Measurements from ENCODE around the gene TLE7. TPM values are rescaled to one million over a fixed set of nuclear protein-coding genes. Genes with fewer than 3 reads are reported as not detected.

The TLE7 gene
- total and polyA plus RNA-seq, 3 experiments from 2014 or later, result not detected

GRCh38 chr16:71402007-71402406 lies 39.8 kb downstream of the TLE7 start:
- Mint-ChIP-seq H3K4me3 (no peak overlapping the region), H3K27ac (no peak overlapping the region), H3K36me3 (peaks cover 0 to 1% (median 0%) of the 10 kb centered on the region in 3 donors), H3K4me1 (peaks cover 10 to 14% (median 11%) of the 10 kb centered on the region in 3 donors), H3K27me3 (peaks cover 16 to 48% of the 10 kb centered on the region in 2 donors), H3K9me3 (no peaks in the 10 kb centered on the region)
- H3K9me3 ChIP-seq (ENCODE audit: low read length), result no peaks in the 10 kb centered on the region
- H3K4me1 ChIP-seq (ENCODE audit: insufficient read depth, low read length), result no peaks in the 10 kb centered on the region
- CTCF ChIA-PET, result no interaction called here
- H3K36me3 ChIP-seq (ENCODE audit: insufficient read depth, low read length), result no peaks in the 10 kb centered on the region
- no peak overlapping the region for H3K27ac ChIP-seq (ENCODE audit: low read depth, low read length)
- H3K27me3 ChIP-seq (ENCODE audit: insufficient read depth, low read length, poor library complexity, severe bottlenecking), result no peaks in the 10 kb centered on the region
- no peak for DNase-seq
- no peak overlapping the region for H3K4me3 ChIP-seq (ENCODE audit: low read length)
- POLR2A ChIA-PET, result no interaction called here

DNA sequence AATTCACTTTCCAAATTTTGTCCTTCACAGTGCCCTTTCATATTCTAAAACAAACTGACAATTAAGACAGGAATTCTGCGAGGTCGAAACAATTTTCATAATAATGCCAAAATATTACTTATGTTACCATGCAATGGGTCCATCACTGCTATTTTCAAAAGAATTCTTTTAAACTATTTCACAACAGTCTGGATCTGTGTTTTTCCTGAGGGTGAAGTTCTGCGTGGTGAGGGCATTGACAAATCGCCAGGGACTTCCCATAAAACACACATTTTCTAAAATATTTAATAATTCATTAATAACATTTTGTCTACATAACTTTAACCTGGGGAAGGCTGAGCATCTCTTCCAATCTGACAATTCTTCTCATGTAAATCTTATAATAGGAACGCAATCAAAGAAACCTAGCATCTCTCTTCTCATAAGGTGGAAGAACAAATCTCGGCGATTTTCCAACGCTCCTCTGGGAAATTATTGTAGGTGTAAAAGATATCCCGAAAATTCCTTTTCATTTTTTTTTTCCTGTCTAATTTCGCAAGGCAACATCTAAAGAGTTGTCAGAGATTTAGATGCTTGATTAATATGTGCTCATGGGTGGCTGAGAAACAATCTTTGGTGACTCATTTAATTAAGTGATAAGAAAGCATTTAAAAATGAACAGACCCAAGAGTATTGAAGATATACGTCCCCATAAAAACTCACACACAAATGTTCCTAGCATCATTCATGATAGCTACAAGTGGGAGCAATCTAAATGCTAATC lies 41.9 kb downstream of the TLE7 start:
- H3K4me1 Mint-ChIP-seq, result no peaks in the 10 kb centered on the region
- Histone ChIP-seq H3K27me3 (ENCODE audit: insufficient read depth, low read length, poor library complexity, severe bottlenecking) (no peaks in the 10 kb centered on the region), H3K4me3 (ENCODE audit: low read length) (no peak overlapping the region), H3K9me3 (ENCODE audit: low read length) (no peaks in the 10 kb centered on the region), H3K4me1 (ENCODE audit: insufficient read depth, low read length) (no peaks in the 10 kb centered on the region), H3K36me3 (ENCODE audit: insufficient read depth, low read length) (no peaks in the 10 kb centered on the region), H3K27ac (ENCODE audit: low read depth, low read length) (no peak overlapping the region)
- ChIA-PET CTCF (interaction anchor here (1.0 kb wide), 1 partner anchor 13 kb away, joined by 3 read pairs; no protein-coding TSS in a partner anchor), POLR2A (no interaction called here)
- no peaks in the 10 kb centered on the region for H3K9me3 Mint-ChIP-seq
- no peak for DNase-seq
- no peak overlapping the region for H3K4me3 Mint-ChIP-seq
- H3K27me3 Mint-ChIP-seq, result peaks cover 15 to 46% of the 10 kb centered on the region in 2 donors
- peaks cover 0 to 3% (median 0%) of the 10 kb centered on the region in 3 donors for H3K36me3 Mint-ChIP-seq
- H3K27ac Mint-ChIP-seq, result no peak overlapping the region

DNA sequence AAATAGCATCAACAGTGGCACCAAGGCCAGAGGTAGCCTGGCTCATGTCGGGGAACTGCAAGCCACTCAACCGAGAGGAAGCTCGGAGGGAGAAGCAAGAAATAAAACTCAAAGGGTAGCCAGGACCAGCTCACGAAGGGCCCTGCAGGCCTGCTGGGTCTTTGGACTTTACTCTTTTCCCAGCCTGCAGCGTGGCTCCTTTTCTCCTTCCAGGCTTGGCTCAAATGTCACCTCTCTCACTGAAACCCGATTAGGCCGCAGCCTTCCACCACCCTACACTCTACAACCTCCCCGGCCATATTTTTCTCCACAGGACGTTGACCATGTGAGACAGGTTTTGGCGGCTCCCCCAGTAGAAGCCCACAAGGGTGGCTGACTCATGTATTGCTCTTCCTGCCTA lies 45.3 kb downstream of the TLE7 start:
- CTCF ChIA-PET, result no interaction called here
- no peak overlapping the region for H3K4me3 Mint-ChIP-seq

DNA sequence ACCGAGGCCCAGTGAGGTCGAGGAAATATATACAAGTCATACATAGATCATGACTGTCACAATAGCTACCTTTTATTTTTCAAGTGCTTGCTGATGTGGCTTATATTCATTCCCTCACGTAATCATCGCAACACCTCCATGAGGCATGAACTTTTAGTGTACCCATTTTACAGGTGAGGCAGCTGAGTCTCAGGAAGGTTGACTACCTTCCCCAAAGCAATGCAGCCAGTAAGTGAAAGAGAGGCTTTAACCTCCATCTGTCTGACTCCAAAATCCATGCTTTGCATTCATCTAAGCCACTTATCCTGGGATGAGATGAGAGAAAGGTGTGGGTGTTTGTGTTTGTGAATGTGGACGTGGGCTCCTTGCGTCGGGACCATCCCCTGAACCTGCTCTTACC lies 52.5 kb downstream of the TLE7 start:
- no peaks in the 10 kb centered on the region for H3K27me3 ChIP-seq (ENCODE audit: insufficient read depth, low read length, poor library complexity, severe bottlenecking)
- no peaks in the 10 kb centered on the region for H3K9me3 ChIP-seq (ENCODE audit: low read length)
- ChIA-PET POLR2A (no interaction called here), CTCF (no interaction called here)
- H3K4me1 ChIP-seq (ENCODE audit: insufficient read depth, low read length), result no peaks in the 10 kb centered on the region
- H3K27ac ChIP-seq (ENCODE audit: low read depth, low read length), result no peak overlapping the region
- H3K4me3 ChIP-seq (ENCODE audit: low read length), result no peak overlapping the region
- no peak for DNase-seq
- no peaks in the 10 kb centered on the region for H3K36me3 ChIP-seq (ENCODE audit: insufficient read depth, low read length)
- Mint-ChIP-seq H3K9me3 (no peaks in the 10 kb centered on the region), H3K4me3 (no peak overlapping the region), H3K27me3 (peaks cover 13 to 52% of the 10 kb centered on the region in 2 donors), H3K27ac (peak overlapping the region in 1 of 8 donors; percentile 43), H3K4me1 (peaks cover 0 to 5% (median 3%) of the 10 kb centered on the region in 3 donors), H3K36me3 (no peaks in the 10 kb centered on the region)

More for the DNA sequence above, 45.3 kb downstream of the TLE7 start:
- Mint-ChIP-seq H3K4me1 (no peaks in the 10 kb centered on the region), H3K36me3 (peaks cover 0 to 1% (median 0%) of the 10 kb centered on the region in 3 donors), H3K27ac (no peak overlapping the region), H3K27me3 (peaks cover 7 to 38% of the 10 kb centered on the region in 2 donors), H3K9me3 (no peaks in the 10 kb centered on the region)
- no peak for DNase-seq
- Histone ChIP-seq H3K4me3 (ENCODE audit: low read length) (no peak overlapping the region), H3K9me3 (ENCODE audit: low read length) (no peaks in the 10 kb centered on the region), H3K36me3 (ENCODE audit: insufficient read depth, low read length) (no peaks in the 10 kb centered on the region), H3K27ac (ENCODE audit: low read depth, low read length) (no peak overlapping the region), H3K4me1 (ENCODE audit: insufficient read depth, low read length) (no peaks in the 10 kb centered on the region), H3K27me3 (ENCODE audit: insufficient read depth, low read length, poor library complexity, severe bottlenecking) (no peaks in the 10 kb centered on the region)
- POLR2A ChIA-PET, result no interaction called here

GRCh38 chr16:71387045-71387871 lies 54.6 kb downstream of the TLE7 start:
- no peaks in the 10 kb centered on the region for H3K9me3 ChIP-seq (ENCODE audit: low read length)
- Mint-ChIP-seq H3K4me3 (peak overlapping the region in 1 of 7 donors; percentile 20), H3K36me3 (no peaks in the 10 kb centered on the region), H3K27me3 (peaks cover 13 to 40% of the 10 kb centered on the region in 2 donors), H3K27ac (no peak overlapping the region), H3K4me1 (peaks cover 0 to 5% (median 3%) of the 10 kb centered on the region in 3 donors), H3K9me3 (no peaks in the 10 kb centered on the region)
- POLR2A ChIA-PET, result no interaction called here
- H3K27me3 ChIP-seq (ENCODE audit: insufficient read depth, low read length, poor library complexity, severe bottlenecking), result no peaks in the 10 kb centered on the region
- no peak for DNase-seq
- CTCF ChIA-PET, result no interaction called here
- no peak overlapping the region for H3K4me3 ChIP-seq (ENCODE audit: low read length)
- no peaks in the 10 kb centered on the region for H3K4me1 ChIP-seq (ENCODE audit: insufficient read depth, low read length)
- no peak overlapping the region for H3K27ac ChIP-seq (ENCODE audit: low read depth, low read length)
- H3K36me3 ChIP-seq (ENCODE audit: insufficient read depth, low read length), result no peaks in the 10 kb centered on the region

GRCh38 chr16:71384073-71384724 lies 57.7 kb downstream of the TLE7 start:
- Histone ChIP-seq H3K27me3 (ENCODE audit: insufficient read depth, low read length, poor library complexity, severe bottlenecking) (no peaks in the 10 kb centered on the region), H3K27ac (ENCODE audit: low read depth, low read length) (no peak overlapping the region), H3K36me3 (ENCODE audit: insufficient read depth, low read length) (no peaks in the 10 kb centered on the region), H3K4me1 (ENCODE audit: insufficient read depth, low read length) (no peaks in the 10 kb centered on the region), H3K4me3 (ENCODE audit: low read length) (no peak overlapping the region), H3K9me3 (ENCODE audit: low read length) (no peaks in the 10 kb centered on the region)
- peaks cover 0 to 3% (median 0%) of the 10 kb centered on the region in 5 donors for H3K9me3 Mint-ChIP-seq
- ChIA-PET POLR2A (no interaction called here), CTCF (no interaction called here)
- peaks cover 15 to 39% of the 10 kb centered on the region in 2 donors for H3K27me3 Mint-ChIP-seq
- no peak overlapping the region for H3K27ac Mint-ChIP-seq
- peaks cover 0 to 5% (median 3%) of the 10 kb centered on the region in 3 donors for H3K4me1 Mint-ChIP-seq
- no peak for DNase-seq
- H3K4me3 Mint-ChIP-seq, result no peak overlapping the region
- no peaks in the 10 kb centered on the region for H3K36me3 Mint-ChIP-seq

GRCh38 chr16:71383054-71383773 lies 58.6 kb downstream of the TLE7 start:
- no peak for DNase-seq

More at GRCh38 chr16:71383054-71383773, 58.6 kb downstream of the TLE7 start:
- Mint-ChIP-seq H3K36me3 (no peaks in the 10 kb centered on the region), H3K4me3 (no peak overlapping the region), H3K27me3 (peaks cover 15 to 46% of the 10 kb centered on the region in 2 donors), H3K27ac (no peak overlapping the region), H3K4me1 (peaks cover 0 to 5% (median 3%) of the 10 kb centered on the region in 3 donors), H3K9me3 (peaks cover 0 to 3% (median 0%) of the 10 kb centered on the region in 5 donors)
- H3K27ac ChIP-seq (ENCODE audit: low read depth, low read length), result no peak overlapping the region
- H3K36me3 ChIP-seq (ENCODE audit: insufficient read depth, low read length), result no peaks in the 10 kb centered on the region
- no peak overlapping the region for H3K4me3 ChIP-seq (ENCODE audit: low read length)
- H3K4me1 ChIP-seq (ENCODE audit: insufficient read depth, low read length), result no peaks in the 10 kb centered on the region
- CTCF ChIA-PET, result no interaction called here
- H3K27me3 ChIP-seq (ENCODE audit: insufficient read depth, low read length, poor library complexity, severe bottlenecking), result no peaks in the 10 kb centered on the region
- no peaks in the 10 kb centered on the region for H3K9me3 ChIP-seq (ENCODE audit: low read length)
- POLR2A ChIA-PET, result no interaction called here

Measured in CD8-positive, alpha-beta memory T cell (primary cell).